Measurements from ENCODE around the gene SULT4A1.
"Not testable (repeated sequence)": the region's sequence is repeated elsewhere in the genome, so short reads cannot be mapped to it uniquely, and the experiment has no call there.

The SULT4A1 gene

DNA sequence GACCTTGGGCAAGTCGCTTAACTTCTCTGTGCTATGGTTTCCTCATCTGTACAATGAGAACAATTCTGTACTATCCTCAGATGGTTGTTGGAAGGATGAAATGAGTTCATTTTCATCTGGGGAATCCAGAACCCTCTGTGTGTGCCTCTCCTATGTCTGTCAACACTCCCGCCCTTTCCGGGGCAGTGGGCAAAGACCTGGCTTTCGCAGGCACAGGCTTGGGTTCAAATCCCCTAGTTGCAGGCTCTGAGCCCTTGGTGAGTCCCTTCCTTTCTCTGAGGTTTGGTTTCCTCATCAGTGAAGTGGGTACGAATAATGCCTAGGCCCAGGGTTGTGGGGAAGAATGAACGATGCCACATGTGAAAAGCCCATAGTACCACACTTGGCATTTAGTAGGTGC, 23.5 kb upstream of the SULT4A1 start:
- DNase-seq, result no peak

DNA sequence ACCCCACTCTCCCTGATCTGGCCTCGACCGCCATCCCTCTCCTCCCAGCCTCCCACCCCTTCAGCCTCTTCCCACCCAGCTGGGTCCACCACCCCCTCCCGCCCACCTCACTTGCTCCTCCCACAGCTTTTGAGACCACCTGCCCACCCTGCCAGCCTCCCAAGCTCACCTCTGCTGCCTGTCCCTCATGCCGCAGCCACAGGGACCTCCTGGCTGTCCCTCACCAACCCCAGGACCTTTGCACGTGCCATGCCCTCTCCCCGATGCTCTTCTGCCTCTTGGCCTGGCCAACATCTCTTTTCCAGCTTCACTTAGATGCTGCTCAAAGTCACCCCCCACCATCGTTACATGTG, 23.0 kb upstream of the SULT4A1 start:
- no peak for DNase-seq

DNA sequence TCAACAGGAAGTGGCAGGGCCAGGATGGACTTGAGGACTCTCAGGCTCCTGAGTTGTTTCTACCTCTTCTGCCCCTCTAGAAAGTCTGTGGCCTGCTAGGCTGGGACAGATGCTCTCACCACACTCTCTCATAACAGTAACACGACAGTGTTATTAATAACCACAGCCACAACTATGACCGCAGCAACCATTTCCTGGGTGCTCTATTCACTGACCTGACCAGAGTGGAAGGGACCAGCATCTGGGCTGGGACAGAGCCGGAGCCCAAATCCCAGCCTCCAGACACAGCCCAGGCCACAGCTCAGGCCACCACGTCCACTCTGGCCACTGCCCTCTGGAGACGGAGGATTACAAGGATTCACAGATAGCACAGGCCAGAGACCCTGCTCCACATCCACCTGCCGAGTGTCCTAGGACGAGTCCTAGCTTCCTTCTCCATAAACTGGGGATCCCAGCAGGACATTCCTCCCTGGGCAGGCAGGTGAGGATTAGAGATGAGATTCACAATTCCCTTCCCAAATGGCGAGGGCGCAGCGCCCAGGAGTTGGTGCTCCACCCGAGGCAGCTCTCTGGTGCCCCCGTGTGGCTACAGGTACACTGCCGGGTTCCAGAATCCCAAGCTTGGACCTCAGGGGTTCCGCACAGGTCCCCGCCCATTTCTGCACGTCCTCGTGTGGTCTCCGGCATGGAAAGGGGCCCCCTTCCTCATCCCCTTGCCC, 22.4 kb upstream of the SULT4A1 start:
- no peak for DNase-seq

DNA sequence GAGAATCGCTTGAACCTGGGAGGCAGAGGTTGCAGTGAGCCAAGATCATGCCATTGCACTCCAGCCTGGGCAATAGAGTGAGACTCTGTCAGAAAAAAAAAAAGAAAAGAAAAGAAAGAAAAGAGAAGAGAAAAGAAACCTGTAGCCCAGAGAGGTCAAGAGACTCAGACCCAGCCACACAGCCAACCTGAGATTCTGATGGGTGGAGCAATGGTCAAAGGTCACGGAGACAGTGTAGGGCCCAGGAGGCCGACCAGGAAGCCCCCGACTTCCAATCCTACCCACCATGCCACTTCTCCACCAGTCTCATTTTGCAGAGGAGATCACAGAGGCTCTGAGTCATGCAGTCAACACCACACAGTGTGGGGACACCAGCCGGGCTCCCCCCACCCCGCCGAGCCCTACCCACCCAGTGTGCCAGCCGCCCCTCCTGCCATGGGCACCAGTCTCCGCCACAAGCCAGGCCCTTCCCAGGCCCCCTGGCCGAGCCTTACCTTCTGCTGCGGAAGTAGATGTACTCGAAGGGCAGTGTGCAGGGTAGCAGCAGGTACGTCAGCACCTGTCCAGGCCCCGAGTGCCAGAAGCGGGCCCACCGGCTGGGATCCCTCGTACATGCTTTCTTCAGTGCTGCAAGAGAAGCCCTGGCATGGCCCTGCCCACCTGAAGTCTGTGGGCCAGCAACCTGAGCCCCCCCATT, 21.6 kb upstream of the SULT4A1 start:
- no peak for DNase-seq

DNA sequence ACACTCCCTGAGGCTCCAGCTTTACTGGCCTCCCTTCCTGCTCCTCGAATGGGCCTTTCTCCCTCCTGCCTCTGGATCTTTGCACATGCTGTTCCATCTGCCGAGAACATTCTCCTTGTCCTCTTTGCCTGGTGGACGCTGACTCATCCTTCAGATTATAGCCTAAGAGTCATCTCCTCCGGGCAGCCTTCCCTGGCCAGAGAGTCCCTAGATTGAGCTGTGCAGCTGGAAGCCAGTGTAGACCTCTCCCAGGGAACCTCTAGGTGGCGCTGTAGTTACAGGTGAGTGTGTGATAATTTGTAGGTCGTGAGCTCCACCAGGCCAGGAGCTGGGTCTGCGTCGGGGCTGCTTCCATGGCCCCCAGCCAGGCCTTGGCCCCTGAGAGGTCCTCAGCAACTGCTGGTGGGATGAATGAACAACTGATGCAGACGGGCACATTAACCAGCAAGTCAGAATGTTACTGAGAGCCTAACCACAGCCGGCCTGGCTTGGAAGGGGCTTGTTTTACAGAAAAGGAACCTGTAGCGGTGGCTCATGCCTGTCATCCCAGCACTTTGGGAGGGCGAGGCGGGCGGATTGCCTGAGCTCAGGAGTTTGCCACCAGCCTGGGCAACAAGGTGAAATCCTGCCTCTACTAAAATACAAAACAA, 20.8 kb upstream of the SULT4A1 start:
- DNase-seq, result no peak

DNA sequence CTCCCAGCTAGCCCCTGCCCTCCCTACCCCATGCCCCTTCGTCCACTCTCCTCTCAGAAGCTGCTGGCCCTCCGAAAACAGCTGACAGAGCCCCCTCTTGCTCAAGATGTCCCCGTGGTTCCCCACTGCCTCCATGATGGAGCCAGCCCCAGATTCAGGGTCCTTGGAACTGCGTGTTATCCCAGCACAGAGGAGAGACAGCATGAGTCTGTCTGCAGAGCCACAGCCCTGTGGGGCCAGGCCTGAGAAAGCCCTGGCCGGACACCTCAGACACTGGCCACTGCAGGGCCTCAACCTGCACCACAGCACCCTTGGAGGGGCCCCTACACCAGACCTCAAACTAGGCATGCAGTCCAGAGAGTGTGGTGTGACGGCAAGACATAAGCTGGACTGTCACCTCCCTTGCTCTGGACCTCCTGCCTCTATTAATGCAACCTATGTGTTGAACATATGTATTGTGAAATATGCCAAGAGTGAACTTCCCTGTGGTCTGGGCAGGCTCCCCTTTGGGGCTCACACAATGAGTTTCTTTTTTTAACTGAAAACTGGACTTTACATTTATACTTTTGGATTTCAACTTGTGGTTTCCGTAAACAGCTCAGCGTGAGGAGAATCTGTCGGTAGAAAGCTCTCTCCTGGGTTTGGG, 19.9 kb upstream of the SULT4A1 start:
- no peak for DNase-seq

DNA sequence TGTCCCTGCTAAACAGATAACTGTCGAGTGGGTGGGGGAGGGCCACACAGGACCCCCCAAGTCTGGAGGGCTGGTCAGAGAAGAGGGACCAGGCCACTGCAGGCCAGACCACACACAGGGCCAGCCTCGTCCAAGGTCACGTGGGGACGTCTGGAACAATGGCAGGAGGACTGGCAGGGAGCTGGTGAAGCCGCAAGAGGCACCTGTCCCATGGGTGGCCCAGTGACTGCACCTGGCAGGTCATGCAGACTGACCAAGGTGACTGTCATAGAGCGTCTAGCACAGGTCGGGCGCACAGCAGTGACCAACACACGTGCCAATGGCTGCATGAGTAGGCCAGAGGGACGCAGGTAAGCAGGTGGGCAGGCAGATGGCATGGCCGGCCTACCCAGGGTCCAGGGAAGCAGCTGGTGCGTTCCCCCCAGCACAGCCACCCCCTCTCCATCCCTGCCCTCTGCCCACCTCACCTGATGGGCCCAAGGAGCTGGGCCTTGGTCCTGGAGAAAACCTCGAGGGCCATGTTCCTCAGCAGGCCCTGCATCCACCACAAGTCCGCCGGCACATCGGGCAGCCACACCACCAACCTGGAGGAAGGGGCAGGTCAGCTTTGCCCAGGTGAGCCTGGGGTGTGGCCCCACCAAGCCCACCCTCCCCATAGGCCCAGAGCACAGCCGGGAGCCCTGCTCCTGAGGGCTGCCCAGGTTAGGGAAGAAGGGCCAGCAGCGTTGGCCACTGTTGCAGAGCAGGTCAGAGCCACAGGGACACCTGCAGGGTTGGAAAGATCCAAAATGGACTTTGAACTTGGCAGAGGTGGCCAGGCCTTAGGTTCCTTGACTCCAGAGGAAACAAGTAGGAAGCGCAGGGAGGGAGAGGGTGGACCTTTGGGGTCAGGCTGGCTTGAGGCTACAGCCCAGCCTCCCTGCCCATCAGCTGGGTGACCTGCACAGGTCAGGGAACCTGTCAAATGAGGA, 19.1 kb upstream of the SULT4A1 start:
- no peak for DNase-seq

DNA sequence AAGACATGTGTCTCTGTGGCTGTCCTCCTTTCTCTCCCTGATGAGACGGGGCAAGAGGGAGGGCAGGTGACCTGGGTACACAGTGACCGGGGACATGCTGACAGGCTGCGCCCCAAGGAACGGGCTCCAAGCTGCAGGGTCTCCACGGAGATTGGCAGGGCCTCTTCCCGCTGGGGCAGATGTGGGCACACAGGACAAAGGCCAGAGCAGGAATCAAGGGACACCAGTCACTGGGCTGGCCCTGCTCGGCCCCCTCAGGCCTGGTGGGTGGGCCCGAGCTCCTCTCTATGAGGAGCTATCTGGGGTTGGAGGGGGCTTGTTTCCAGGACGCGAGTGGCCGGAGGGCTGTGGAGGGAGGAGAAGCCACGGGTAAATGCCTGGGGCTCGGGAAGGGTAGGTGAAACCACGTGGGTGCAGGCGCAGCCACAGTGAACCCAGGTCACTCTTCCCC, 18.3 kb upstream of the SULT4A1 start:
- DNase-seq, result no peak

DNA sequence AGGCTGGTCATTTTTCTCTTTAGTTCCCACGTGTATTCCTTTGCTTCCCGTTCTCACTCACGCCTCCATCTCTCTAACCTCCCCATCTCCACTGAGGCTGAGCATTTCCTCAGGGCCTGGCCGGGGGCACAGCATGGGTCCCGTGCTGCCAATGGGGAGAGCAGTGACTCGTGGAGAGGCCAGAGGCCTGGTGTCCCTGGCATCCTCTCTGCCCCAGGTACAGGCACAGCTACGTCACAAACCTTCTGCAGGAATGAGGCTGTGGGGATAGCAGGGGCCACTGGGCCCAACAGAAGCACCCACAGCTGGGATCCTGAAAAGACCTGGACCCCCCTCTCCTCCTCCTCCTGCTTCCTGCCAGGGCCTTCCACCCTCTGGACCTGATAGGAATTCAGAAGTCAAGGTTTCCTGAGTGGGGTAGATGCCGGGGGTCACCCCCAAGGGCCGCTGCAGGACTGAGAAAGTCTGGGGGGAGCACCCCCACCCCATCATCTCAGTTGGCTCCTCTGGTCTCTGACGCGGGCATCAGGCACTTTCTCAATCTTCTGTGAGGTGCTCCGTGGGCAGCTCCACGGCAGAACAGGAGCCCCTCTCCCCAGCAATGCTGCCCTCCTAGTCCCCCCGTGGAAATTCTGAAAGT, 17.7 kb upstream of the SULT4A1 start:
- no peak for DNase-seq

DNA sequence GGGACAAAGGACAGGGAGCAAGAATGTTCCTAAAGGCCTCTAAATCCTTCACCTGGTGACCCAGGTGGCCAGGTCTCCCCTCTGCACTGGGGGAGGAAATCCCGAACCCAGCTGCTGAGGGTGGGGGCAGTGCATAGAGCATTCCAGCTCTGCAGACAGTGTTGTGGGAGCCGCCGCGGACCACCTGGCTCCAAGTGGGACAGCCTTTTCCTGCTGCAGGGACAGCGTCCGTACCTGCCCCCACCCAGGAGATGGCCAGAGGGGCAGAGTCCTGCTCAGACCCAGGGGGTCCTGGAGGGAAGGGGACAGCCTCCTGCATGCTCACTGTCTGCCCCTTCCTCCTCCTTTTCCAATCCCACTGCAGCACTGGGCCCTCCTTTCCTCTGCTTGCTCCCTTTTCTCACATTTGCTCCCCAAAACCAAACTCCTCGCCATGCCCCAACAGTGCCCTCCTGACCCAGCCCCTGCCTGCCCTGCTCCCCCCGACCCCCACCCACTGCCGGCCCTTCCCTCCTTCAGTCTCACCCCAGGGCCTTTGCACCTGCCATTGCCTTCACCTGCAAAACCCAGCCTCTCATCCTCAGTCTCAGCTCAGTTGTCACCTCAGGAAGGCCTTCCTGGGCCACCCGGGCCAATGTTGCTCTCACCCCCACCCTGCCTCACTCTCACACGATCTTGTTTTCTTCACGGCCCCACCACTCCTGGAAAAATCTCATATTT, 16.7 kb upstream of the SULT4A1 start:
- DNase-seq, result no peak

DNA sequence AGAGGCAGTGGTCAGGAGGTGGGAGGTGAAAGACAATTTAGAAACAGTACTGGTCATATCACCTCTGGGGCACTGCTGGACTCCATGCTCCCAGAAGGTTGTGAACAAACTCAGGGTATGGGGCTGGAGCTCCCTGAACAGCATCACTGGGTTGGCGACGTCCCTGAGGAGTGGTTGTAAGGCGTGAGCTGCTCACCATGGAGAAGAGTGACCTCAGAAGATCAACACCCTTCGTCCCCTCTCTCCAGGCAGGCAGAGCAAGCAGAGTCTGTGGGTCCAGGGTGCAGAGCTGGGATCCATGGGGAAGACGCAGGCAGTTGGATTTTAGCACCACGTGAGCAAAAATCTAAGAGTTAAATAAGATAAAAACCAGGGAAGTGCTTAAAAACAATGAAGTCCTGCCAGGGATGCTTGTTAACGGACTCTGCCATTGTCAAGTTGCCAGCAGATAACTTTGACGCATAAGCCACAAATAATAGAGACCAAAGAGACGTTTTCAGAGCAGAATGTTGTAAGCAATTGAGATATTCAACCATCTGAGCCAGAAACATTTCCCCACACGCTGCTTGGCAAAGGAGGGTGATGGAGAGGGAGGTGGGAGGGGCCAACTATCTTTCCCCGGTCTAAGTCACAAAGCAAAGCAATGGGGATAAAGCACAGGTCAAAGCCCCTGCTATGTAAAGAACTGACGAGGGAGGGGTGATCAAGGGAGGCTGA, 15.9 kb upstream of the SULT4A1 start:
- no peak for DNase-seq

DNA sequence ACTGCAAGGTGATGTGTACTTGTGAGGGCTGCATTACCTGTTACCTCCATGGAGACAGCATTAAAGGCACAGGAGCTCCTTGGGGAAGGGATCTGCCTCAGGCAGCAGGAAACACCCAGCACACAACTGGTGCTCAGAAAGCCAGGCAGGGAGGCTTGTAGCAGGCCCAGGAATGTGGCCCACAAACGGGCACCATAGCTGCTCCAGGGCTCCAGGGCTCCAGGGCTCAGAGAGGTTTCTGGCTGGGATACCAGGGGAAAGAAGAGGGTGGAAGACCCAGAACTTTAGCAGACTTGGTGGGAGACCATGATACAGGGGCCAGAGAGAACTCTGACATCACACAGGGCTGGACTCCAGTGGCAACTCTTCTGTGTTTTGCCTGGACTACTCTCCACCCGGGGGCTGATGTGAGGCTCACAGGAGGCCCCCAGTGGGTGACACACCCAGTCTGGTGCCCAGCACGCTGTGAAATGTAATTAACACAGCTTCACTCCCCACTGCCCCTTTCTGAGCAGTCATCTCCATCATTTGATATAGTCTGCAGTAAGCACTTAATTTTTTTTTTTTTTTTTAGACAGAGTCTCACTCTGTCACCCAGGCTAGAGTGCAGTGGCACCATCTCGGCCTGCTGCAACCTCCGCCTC, 14.7 kb upstream of the SULT4A1 start:
- DNase-seq, result no peak

DNA sequence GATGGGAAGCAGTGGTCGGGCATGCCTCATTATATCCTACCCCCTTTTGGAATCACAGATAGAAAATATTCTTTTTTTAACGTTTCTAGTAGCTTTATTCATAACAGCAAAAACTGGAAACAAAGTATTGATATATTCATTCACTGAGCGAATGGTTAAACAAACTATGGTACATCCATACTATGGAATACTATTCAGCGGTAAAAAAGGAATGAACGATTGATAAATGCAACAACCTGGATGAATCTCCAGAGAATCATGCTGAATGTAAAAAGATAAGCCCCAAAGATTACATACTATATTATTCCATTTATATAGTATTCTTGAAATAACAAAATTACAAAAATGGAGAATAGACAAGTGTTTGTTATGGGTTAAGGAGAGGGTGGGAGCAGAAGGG, 7.5 kb upstream of the SULT4A1 start:
- DNase-seq, result no peak

DNA sequence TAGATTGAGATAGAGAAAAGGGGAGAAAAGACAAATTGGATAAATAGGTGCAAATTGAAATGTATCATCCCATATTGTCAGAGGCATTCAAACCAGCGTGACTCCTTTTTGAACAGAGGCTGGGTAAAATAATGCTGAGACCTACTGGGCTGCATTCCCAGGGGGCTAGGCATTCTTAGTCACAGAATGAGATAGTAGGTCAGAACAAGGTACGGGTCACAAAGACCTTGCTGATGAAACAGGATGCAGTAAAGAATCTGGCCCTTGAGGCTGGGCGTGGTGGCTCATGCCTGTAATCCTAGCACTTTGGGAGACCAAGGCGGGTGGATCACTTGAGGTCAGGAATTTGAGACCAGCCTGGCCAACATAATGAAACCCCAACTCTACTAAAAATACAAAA, 6.7 kb upstream of the SULT4A1 start:
- not testable (repeated sequence) for DNase-seq

DNA sequence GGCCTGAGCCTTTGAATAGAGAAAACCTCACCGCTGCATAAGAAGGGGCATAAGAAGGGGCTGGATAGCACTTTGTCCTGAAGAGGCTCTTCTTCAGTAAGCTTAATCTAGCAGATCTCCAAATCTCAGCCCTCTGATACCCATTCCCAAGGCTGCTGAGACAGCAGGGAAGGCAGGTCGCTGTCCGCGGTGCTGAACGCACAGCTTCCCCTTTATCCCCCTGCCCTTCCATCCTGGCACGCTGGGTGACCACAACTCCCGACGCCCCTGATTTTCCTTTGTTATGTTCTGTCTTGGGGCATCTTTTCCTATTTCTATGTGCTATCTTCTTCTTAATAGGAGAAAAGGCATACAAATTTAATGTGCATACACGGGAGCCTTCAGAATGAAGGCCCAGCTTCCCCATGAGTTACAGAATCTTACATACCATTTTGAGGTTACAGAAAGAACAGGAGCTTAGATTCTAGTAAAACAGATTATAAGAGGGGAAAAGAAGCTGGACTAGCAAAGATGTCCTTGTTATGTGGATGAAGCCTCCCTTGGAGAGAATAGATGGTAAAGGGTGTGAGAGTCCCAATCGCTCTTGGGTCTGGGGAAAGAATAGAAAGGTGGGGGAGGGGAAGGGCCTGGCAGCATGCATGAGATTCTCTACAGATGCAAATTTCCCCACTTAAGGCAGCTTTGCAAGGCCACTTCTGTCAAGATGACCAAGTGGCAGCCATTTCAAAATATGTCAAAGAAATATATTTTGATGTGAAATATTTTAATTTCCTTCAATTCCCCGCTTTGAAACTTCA, 5.7 kb upstream of the SULT4A1 start:
- DNase-seq, result peak; percentile 80

DNA sequence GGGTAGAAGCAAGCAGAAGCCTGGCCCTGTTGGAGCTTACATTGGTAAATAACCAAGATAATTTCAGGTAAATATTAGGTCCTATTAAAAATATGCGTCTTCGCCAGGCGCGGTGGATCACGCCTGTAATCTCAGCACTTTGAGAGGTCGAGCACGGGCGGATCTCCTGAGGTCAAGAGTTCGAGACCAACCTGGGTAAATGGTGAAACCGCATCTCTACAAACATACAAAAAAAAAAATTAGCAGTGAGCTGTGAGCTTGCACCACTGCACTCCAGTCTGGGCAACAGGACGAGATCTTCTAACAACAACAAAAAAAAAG, 529 bp upstream of the SULT4A1 start:
- no peak for DNase-seq

DNA sequence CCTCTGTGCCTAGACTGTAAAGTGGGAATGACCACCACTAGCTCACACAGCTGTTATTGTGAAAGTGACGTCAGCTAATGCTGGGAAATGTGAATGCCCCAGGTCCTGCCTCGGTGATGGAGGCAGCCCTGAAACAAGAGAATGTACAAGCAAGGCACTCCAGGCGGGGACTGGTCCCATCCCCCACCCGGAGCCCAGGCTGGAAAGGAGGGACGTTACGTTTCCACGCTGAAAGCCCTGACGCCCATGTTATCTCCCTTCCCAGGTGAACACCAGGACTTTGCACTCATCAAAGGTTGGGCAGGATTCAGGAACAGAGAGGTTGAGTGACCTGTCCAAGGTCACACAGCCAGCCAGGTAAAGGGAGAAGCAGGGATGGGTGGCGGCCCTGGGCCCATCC, 784 bp downstream of the SULT4A1 start:
- DNase-seq, result no peak

DNA sequence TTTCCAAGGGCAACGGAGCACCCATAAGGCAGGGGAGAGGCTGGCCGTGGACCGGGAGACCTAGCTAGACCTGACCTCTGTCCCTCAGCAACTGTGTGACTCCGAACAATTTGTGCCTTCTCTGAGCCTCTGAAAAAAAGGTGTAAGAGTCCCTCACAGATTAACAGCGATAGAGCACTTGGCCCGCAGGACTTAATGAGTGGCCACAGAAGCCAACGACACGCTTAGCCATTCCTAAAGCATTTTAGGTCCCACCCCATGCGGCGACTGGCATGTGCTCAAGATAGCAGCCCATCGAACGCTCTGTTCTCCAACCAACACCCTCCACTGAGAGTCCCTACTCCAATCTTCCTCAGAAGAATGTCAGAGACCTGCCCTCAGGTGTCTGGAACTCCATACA, 1.5 kb downstream of the SULT4A1 start:
- DNase-seq, result no peak

DNA sequence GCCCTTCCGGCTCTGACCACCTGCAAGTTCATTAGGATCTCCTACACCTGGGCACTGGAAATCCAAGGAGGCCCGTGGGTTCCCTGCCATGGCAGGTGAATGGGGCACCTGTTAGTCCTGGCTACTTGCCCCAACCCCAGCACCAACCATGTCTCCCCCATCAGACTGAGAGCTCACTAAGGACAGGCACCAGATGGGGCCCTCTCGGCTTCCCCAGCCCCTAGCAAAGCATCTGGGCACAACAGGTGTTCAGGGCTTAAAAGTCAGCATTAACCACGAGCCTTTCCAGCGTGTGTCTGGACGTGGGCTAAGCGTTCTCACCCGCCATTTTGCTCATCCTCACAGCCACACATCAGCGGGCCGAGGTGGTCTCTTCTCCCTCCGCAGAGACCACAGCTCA, 2.2 kb downstream of the SULT4A1 start:
- DNase-seq, result no peak

Data from femur (tissue), 1 donor.